Stomach (tissue), 9 donors: ENCODE measurements around the gene SPIRE2. TPM values are rescaled to one million over a fixed set of nuclear protein-coding genes. Genes with fewer than 3 reads are reported as not detected.

Experiments used
- DNase-seq, 2 donors: peaks; one replicate each; pipeline versions ENCODE4 v3.0.0 to v3.0.0-alpha.2; 2013 to 2019
- H3K27ac ChIP-seq, 5 donors: fragments of 200-600 bp in 4 of 5; sonication (generic) in 4 of 5; one replicate each; pipeline ENCODE4 v1.5.1; 2013 to 2019; ENCODE audit warnings: mild to moderate bottlenecking in 1 of 5, moderate library complexity in 1 of 5
- H3K27me3 ChIP-seq, 3 donors: fragments of 200-600 bp; sonication (generic); one replicate each; pipeline ENCODE4 v1.5.1; 2017 to 2019; ENCODE audit warnings: mixed run types in 1 of 3
- H3K36me3 ChIP-seq, 4 donors: fragments of 200-600 bp; sonication (generic); 1 replicate in 3 of 4; 2 replicates in 1 of 4; pipeline ENCODE4 v1.5.1; 2016 to 2019
- H3K4me1 ChIP-seq, 4 donors: fragments of 200-600 bp; sonication (generic); one replicate each; pipeline ENCODE4 v1.5.1; 2016 to 2019
- H3K4me3 ChIP-seq, 4 donors: fragments of 200-600 bp; sonication (generic) in 3 of 4; one replicate each; pipeline ENCODE4 v1.5.1; 2016 to 2019; ENCODE audit warnings: mild to moderate bottlenecking in 1 of 4
- H3K9me3 ChIP-seq, 4 donors: fragments of 200-600 bp; sonication (generic); one replicate each; pipeline ENCODE4 v1.5.1; 2016 to 2019
- EP300 ChIP-seq: sonication (generic); formaldehyde crosslinking; IDR thresholded peaks from one replicate; pipeline ENCODE4 v1.6.1; 2017; ENCODE audit warnings: antibody characterized with exemption
- POLR2A ChIP-seq, 4 donors: fragments of 450-650 bp; IDR thresholded peaks; one replicate each; pipeline ENCODE4 v1.6.1; 2016; ENCODE audit warnings: antibody characterized with exemption in 4 of 4, control low read depth in 2 of 4, mild to moderate bottlenecking in 1 of 4, moderate library complexity in 1 of 4
- POLR2AphosphoS5 ChIP-seq, 3 donors: sonication (generic); formaldehyde crosslinking; IDR thresholded peaks; one replicate each; pipeline ENCODE4 v1.6.1; 2016; ENCODE audit warnings: antibody characterized with exemption in 3 of 3
- WGBS, 5 donors: extraction: QIAGEN DNeasy Blood & Tissue Kit in 3 of 5; methylation state at CpG; one replicate each; pipeline versions ENCODE4 v1.1.5 to v1.1.7; 2013 to 2018; 5-methylcytosine and 5-hydroxymethylcytosine counted together
- intact Hi-C: fragments of 100-400 bp; cut with DNase I; formaldehyde crosslinking; loops from one replicate; pipeline ENCODE4 v1.15.1; 2023; ENCODE audit warnings: low total_unique reads
- polyA plus RNA-seq, 3 donors: library from polyadenylated mRNA; stranded (reverse); fragments of 200-250 nt; gene quantifications; one replicate each; pipeline ENCODE4 v1.2.3, GENCODE V29; 2013
- total RNA-seq, 5 donors: library from RNA; depleted of rRNA; stranded (reverse); fragments of >200 nt; gene quantifications; one replicate each; pipeline versions ENCODE4 v1.1.0 to v1.2.3, GENCODE V29; 2014 to 2016
- TF ChIP-seq, protein P1 (sequence below), 7 experiments: fragments of 450-650 bp in 4 of 7; fragments of 200-600 bp in 3 of 7; sonication (generic) in 3 of 7; IDR thresholded peaks; one replicate each; pipeline ENCODE4 v1.5.1; 2016 to 2019; ENCODE audit warnings: antibody characterized with exemption in 7 of 7, control low read depth in 2 of 7, mild to moderate bottlenecking in 1 of 7
- donor health status: healthy with polysubstance abuse.
- donor health status: Bipolar disorder and iron deficiency.
- donor health status: healthy.

SPIRE2 gene
- total and polyA plus RNA-seq, 8 donors, result 3.9 to 230 (median 25.0) TPM

- Histone ChIP-seq H3K9me3 (no peaks in the 10 kb centered on the region), H3K4me1 (no peaks in the 10 kb centered on the region), H3K36me3 (peaks cover 89 to 100% (median 100%) of the 10 kb centered on the region in 4 donors), H3K27me3 (no peaks in the 10 kb centered on the region), H3K27ac (no peak overlapping the region), H3K4me3 (no peak overlapping the region)
- no peak for DNase-seq
- WGBS, 5 donors, result 95 to 96% (median 95%) methylated on average over 8 to 9 of the region's 9 CpGs
- no peak for TF ChIP-seq EP300
- TF ChIP-seq, protein P1, sequence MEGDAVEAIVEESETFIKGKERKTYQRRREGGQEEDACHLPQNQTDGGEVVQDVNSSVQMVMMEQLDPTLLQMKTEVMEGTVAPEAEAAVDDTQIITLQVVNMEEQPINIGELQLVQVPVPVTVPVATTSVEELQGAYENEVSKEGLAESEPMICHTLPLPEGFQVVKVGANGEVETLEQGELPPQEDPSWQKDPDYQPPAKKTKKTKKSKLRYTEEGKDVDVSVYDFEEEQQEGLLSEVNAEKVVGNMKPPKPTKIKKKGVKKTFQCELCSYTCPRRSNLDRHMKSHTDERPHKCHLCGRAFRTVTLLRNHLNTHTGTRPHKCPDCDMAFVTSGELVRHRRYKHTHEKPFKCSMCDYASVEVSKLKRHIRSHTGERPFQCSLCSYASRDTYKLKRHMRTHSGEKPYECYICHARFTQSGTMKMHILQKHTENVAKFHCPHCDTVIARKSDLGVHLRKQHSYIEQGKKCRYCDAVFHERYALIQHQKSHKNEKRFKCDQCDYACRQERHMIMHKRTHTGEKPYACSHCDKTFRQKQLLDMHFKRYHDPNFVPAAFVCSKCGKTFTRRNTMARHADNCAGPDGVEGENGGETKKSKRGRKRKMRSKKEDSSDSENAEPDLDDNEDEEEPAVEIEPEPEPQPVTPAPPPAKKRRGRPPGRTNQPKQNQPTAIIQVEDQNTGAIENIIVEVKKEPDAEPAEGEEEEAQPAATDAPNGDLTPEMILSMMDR (IDR thresholded peaks at IDR 0.05), result no peak
- no peak for TF ChIP-seq POLR2A (IDR thresholded peaks at IDR 0.05)
- TF ChIP-seq POLR2AphosphoS5 (IDR thresholded peaks at IDR 0.05), result no peak
- intact Hi-C loops, result no loop called here
Observed at GRCh38 chr16:89892635-89893034, 64.4 kb downstream of the SPIRE2 start.

DNA sequence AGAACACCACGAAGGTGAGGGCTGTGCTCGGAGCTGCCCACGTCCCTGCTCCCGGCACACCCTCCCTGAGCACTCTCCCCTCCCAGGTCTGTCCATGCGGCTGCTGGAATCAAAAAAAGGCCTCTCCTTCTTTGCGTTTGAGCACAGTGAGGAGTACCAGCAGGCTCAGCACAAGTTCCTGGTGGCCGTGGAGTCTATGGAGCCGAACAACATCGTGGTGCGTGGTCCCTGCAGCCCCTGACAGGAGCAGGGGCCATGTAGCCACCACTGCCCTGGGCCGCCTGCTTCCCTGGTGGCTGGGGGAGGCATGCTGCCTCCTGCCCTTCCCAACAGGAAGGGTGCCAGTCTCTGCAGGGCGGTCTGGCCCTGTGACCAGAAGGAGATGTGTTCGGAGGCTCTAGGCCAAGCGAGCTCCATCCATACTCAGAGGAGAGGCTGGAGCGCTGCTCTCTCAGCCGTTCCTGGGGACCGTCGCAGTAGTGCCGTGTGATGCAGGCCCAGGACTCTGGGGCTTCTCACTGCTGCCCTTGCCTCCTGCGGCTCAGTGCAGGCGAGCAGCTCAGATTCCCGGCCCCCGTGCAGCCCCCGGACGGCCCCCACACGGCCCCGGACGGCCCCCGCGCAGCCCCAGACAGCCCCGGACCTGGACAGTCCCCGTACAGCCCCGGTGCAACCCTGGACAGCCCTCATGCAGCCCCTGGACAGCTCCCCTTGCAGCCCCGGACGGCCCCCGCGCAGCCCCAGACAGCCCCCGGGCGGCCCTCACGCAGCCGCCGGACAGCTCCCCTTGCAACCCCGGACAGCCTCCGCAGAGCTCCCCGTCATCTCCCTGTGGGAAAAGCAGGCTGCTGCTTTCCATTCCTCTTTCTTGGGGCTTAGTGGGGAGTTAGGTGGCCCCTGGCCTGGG is 65.6 kb downstream of the SPIRE2 start:
- H3K36me3 ChIP-seq, result peaks cover 91 to 100% (median 99%) of the 10 kb centered on the region in 4 donors
- intact Hi-C loops, result no loop called here
- no peak overlapping the region for H3K4me3 ChIP-seq
- H3K9me3 ChIP-seq, result no peaks in the 10 kb centered on the region
- no peak for DNase-seq
- no peak overlapping the region for H3K27ac ChIP-seq
- TF ChIP-seq POLR2AphosphoS5 (IDR thresholded peaks at IDR 0.05) (no peak), EP300 (no peak), POLR2A (IDR thresholded peaks at IDR 0.05) (no peak)
- H3K27me3 ChIP-seq, result no peaks in the 10 kb centered on the region
- no peaks in the 10 kb centered on the region for H3K4me1 ChIP-seq
- 92 to 96% (median 94%) methylated on average over 12 to 45 of the region's 45 CpGs for WGBS, 5 donors

DNA sequence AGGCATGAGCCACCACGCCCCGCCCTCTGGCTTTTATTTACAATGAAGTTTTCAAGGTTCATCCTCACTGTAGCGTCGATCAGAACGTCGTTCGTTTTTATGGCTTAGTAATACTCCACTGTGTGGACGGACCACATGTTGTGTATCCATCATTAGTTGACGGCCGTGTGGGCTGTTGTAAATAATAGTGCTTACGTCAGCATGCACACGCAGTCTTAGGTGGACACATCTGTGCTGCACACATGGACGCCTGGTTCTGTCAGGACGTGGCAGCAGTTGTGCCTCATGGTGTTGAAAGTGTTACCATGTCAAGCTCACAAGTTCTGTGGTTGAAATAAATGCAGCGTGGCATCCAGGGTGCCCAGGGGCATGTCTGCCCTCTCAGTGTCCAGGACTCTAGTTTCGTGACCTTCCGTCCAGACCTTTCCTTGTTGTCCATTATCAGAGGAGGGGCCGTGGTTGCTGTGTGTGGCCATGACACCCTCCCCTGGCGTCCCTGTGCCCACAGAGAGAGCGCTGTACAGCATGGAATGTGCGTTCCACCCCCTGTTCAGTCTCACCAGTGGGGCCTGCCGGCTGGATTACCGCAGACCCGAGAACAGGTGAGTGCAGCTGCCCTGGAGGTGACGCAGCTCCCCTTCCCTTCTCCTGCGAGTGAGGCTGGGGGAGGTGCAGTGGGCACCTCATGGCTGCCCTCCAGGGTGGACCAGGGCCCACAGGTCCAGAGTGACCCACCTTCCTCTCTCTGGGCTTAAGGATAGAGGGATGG is 67.4 kb downstream of the SPIRE2 start:
- no peaks in the 10 kb centered on the region for H3K27me3 ChIP-seq
- no peaks in the 10 kb centered on the region for H3K9me3 ChIP-seq
- DNase-seq, result no peak
- no peaks in the 10 kb centered on the region for H3K4me1 ChIP-seq
- peaks cover 95 to 100% (median 99%) of the 10 kb centered on the region in 4 donors for H3K36me3 ChIP-seq
- intact Hi-C loops, result no loop called here
- 92 to 95% (median 94%) methylated on average over 17 to 26 of the region's 26 CpGs for WGBS, 5 donors
- no peak overlapping the region for H3K4me3 ChIP-seq
- no peak for TF ChIP-seq EP300
- TF ChIP-seq POLR2AphosphoS5 (IDR thresholded peaks at IDR 0.05), result no peak
- TF ChIP-seq, protein P1 (IDR thresholded peaks at IDR 0.05), result no peak
- no peak for TF ChIP-seq POLR2A (IDR thresholded peaks at IDR 0.05)
- H3K27ac ChIP-seq, result no peak overlapping the region

DNA sequence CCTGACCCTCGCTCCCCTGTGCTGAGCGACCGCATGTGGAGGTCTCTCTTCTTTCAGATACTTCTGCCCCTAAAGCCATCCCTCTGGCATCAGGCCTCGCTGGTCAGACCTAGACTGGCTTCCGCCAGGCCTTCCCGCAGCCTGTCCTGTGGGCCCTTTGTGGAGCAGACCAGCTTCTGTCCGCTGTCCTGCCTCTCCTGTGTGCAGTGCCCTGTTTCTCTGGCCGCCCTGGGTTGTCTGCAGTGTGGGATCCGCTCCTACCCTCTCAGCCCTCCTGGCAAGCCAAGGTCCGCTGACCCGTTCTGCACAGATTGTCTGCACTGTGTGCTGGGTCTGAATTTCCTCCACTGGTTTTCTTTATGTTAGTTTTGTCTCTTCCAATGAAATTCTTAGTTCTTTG is 68.9 kb downstream of the SPIRE2 start:
- TF ChIP-seq POLR2AphosphoS5 (IDR thresholded peaks at IDR 0.05) (no peak), POLR2A (IDR thresholded peaks at IDR 0.05) (no peak), EP300 (no peak)
- TF ChIP-seq, protein P1 (IDR thresholded peaks at IDR 0.05), result no peak
- Histone ChIP-seq H3K9me3 (no peaks in the 10 kb centered on the region), H3K4me1 (no peaks in the 10 kb centered on the region), H3K4me3 (no peak overlapping the region), H3K27ac (no peak overlapping the region), H3K27me3 (no peaks in the 10 kb centered on the region), H3K36me3 (peaks cover 86 to 91% (median 90%) of the 10 kb centered on the region in 4 donors)
- WGBS, 5 donors, result 96 to 99% (median 97%) methylated on average over 11 of the region's 11 CpGs
- intact Hi-C loops, result no loop called here
- DNase-seq, result no peak
